PC-3 (cell line): ENCODE measurements around the gene PGBD5.

Experiments
- EZH2phosphoT487 ChIP-seq: fragments of 300-600 bp; sonication (generic); IDR thresholded peaks from 2 replicates; pipeline ENCODE4 v1.6.1; 2018; ENCODE audit warnings: mild to moderate bottlenecking, antibody characterized with exemption, low read length, borderline replicate concordance
- TF ChIP-seq, protein P1 (sequence below): fragments of 300-600 bp; sonication (generic); conservative IDR thresholded peaks from 2 replicates; pipeline ENCODE4 v1.5.1; 2017; ENCODE audit warnings: antibody characterized with exemption, low read depth, mild to moderate bottlenecking, low read length

DNA sequence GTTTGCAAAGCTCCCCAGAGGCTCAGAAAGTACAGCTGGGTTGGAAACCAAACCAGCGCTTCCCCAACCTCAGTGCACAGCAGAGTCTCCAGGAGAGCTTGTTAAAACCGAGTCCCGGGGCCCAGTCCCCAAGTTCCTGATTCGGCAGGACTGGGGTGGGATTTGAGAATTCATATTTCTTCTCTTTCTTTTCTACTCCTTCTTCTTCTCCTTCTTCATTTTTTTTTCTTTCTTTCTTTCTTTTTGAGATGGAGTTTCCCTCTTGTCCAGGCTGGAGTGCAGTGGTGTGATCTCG lies 136.8 kb downstream of the PGBD5 start:
- no peak for TF ChIP-seq EZH2phosphoT487
- TF ChIP-seq, protein P1, sequence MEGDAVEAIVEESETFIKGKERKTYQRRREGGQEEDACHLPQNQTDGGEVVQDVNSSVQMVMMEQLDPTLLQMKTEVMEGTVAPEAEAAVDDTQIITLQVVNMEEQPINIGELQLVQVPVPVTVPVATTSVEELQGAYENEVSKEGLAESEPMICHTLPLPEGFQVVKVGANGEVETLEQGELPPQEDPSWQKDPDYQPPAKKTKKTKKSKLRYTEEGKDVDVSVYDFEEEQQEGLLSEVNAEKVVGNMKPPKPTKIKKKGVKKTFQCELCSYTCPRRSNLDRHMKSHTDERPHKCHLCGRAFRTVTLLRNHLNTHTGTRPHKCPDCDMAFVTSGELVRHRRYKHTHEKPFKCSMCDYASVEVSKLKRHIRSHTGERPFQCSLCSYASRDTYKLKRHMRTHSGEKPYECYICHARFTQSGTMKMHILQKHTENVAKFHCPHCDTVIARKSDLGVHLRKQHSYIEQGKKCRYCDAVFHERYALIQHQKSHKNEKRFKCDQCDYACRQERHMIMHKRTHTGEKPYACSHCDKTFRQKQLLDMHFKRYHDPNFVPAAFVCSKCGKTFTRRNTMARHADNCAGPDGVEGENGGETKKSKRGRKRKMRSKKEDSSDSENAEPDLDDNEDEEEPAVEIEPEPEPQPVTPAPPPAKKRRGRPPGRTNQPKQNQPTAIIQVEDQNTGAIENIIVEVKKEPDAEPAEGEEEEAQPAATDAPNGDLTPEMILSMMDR, result no peak
